ENCODE results near the gene BHLHE23. TPM values are rescaled to one million over a fixed set of nuclear protein-coding genes. Genes with fewer than 3 reads are reported as not detected.

BHLHE23 gene
- total and polyA plus RNA-seq, 5 donors from 2014 or later, result not detected

- H3K36me3 Mint-ChIP-seq, result no peaks in the 10 kb centered on the region
- peaks cover 0 to 11% (median 5%) of the 10 kb centered on the region in 4 donors for H3K4me1 Mint-ChIP-seq
- H3K9me3 Mint-ChIP-seq, result no peaks in the 10 kb centered on the region
- Histone ChIP-seq H3K4me3 (ENCODE audit: low read depth, low read length) (no peak overlapping the region), H3K36me3 (ENCODE audit: control insufficient read depth, insufficient read depth, low read length) (no peaks in the 10 kb centered on the region), H3K9me3 (ENCODE audit: control insufficient read depth in 2 of 2, low read length in 2 of 2) (no peaks in the 10 kb centered on the region), H3K27me3 (ENCODE audit: control insufficient read depth, insufficient read depth, low read length) (no peaks in the 10 kb centered on the region), H3K4me1 (ENCODE audit: control insufficient read depth, insufficient read depth, low read length, poor library complexity, severe bottlenecking) (peaks cover 7% of the 10 kb centered on the region), H3K27ac (ENCODE audit: insufficient read depth, low read length, poor library complexity, severe bottlenecking) (no peak overlapping the region)
- DNase-seq (no peak), ATAC-seq (ENCODE audit: low read depth in 2 of 2) (peak; percentile 20 to 23)
- peaks cover 26% of the 10 kb centered on the region for H3K27me3 Mint-ChIP-seq
- no peak overlapping the region for H3K27ac Mint-ChIP-seq
- peak overlapping the region in 2 of 4 donors; percentile 72 to 85 for H3K4me3 Mint-ChIP-seq
Measured at GRCh38 chr20:63032861-63033793, 26.4 kb upstream of the BHLHE23 start.

GRCh38 chr20:63032026-63032800 lies 25.4 kb upstream of the BHLHE23 start:
- no peak overlapping the region for H3K27ac Mint-ChIP-seq

GRCh38 chr20:63031251-63032014 lies 24.7 kb upstream of the BHLHE23 start:
- Histone ChIP-seq H3K27me3 (ENCODE audit: control insufficient read depth, insufficient read depth, low read length) (peaks cover 3% of the 10 kb centered on the region), H3K27ac (ENCODE audit: insufficient read depth, low read length, poor library complexity, severe bottlenecking) (no peak overlapping the region), H3K9me3 (ENCODE audit: control insufficient read depth in 2 of 2, low read length in 2 of 2) (no peaks in the 10 kb centered on the region), H3K36me3 (ENCODE audit: control insufficient read depth, insufficient read depth, low read length) (no peaks in the 10 kb centered on the region), H3K4me1 (ENCODE audit: control insufficient read depth, insufficient read depth, low read length, poor library complexity, severe bottlenecking) (peaks cover 7% of the 10 kb centered on the region), H3K4me3 (ENCODE audit: low read depth, low read length) (no peak overlapping the region)
- Mint-ChIP-seq H3K9me3 (peaks cover 0 to 2% (median 0%) of the 10 kb centered on the region in 7 donors), H3K4me1 (peaks cover 0 to 14% (median 5%) of the 10 kb centered on the region in 4 donors), H3K27ac (no peak overlapping the region), H3K4me3 (no peak overlapping the region), H3K36me3 (no peaks in the 10 kb centered on the region), H3K27me3 (peaks cover 32% of the 10 kb centered on the region)
- no peak for ATAC-seq (ENCODE audit: low read depth in 2 of 2)
- DNase-seq, result no peak

More at GRCh38 chr20:63032026-63032800, 25.4 kb upstream of the BHLHE23 start:
- peaks cover 7% of the 10 kb centered on the region for H3K4me1 ChIP-seq (ENCODE audit: control insufficient read depth, insufficient read depth, low read length, poor library complexity, severe bottlenecking)
- H3K27me3 ChIP-seq (ENCODE audit: control insufficient read depth, insufficient read depth, low read length), result peaks cover 3% of the 10 kb centered on the region
- no peak for DNase-seq
- H3K9me3 Mint-ChIP-seq, result peaks cover 0 to 2% (median 0%) of the 10 kb centered on the region in 7 donors
- H3K36me3 Mint-ChIP-seq, result no peaks in the 10 kb centered on the region
- no peak for ATAC-seq (ENCODE audit: low read depth in 2 of 2)
- no peaks in the 10 kb centered on the region for H3K36me3 ChIP-seq (ENCODE audit: control insufficient read depth, insufficient read depth, low read length)
- peaks cover 29% of the 10 kb centered on the region for H3K27me3 Mint-ChIP-seq
- H3K9me3 ChIP-seq (ENCODE audit: control insufficient read depth in 2 of 2, low read length in 2 of 2), result no peaks in the 10 kb centered on the region
- H3K4me3 ChIP-seq (ENCODE audit: low read depth, low read length), result no peak overlapping the region
- peaks cover 0 to 14% (median 5%) of the 10 kb centered on the region in 4 donors for H3K4me1 Mint-ChIP-seq
- H3K27ac ChIP-seq (ENCODE audit: insufficient read depth, low read length, poor library complexity, severe bottlenecking), result no peak overlapping the region
- peak overlapping the region in 1 of 4 donors; percentile 85 for H3K4me3 Mint-ChIP-seq

- peak overlapping the region in 2 of 4 donors; percentile 41 to 56 for H3K4me3 Mint-ChIP-seq
- Histone ChIP-seq H3K9me3 (ENCODE audit: control insufficient read depth in 2 of 2, low read length in 2 of 2) (no peaks in the 10 kb centered on the region), H3K4me3 (ENCODE audit: low read depth, low read length) (no peak overlapping the region), H3K36me3 (ENCODE audit: control insufficient read depth, insufficient read depth, low read length) (no peaks in the 10 kb centered on the region), H3K27me3 (ENCODE audit: control insufficient read depth, insufficient read depth, low read length) (peaks cover 3% of the 10 kb centered on the region), H3K4me1 (ENCODE audit: control insufficient read depth, insufficient read depth, low read length, poor library complexity, severe bottlenecking) (peaks cover 7% of the 10 kb centered on the region), H3K27ac (ENCODE audit: insufficient read depth, low read length, poor library complexity, severe bottlenecking) (no peak overlapping the region)
- no peak for DNase-seq
- no peak for ATAC-seq (ENCODE audit: low read depth in 2 of 2)
- no peaks in the 10 kb centered on the region for H3K36me3 Mint-ChIP-seq
- H3K4me1 Mint-ChIP-seq, result peaks cover 0 to 16% (median 5%) of the 10 kb centered on the region in 4 donors
- no peak overlapping the region for H3K27ac Mint-ChIP-seq
- H3K9me3 Mint-ChIP-seq, result peaks cover 0 to 2% (median 0%) of the 10 kb centered on the region in 7 donors
- H3K27me3 Mint-ChIP-seq, result peaks cover 36% of the 10 kb centered on the region
Measured at GRCh38 chr20:63029358-63030121, 22.8 kb upstream of the BHLHE23 start.

- Histone ChIP-seq H3K4me1 (ENCODE audit: control insufficient read depth, insufficient read depth, low read length, poor library complexity, severe bottlenecking) (peaks cover 6% of the 10 kb centered on the region), H3K27me3 (ENCODE audit: control insufficient read depth, insufficient read depth, low read length) (peaks cover 3% of the 10 kb centered on the region), H3K4me3 (ENCODE audit: low read depth, low read length) (no peak overlapping the region), H3K36me3 (ENCODE audit: control insufficient read depth, insufficient read depth, low read length) (no peaks in the 10 kb centered on the region), H3K27ac (ENCODE audit: insufficient read depth, low read length, poor library complexity, severe bottlenecking) (no peak overlapping the region), H3K9me3 (ENCODE audit: control insufficient read depth in 2 of 2, low read length in 2 of 2) (no peaks in the 10 kb centered on the region)
- no peak for DNase-seq
- Mint-ChIP-seq H3K4me1 (peaks cover 0 to 15% (median 5%) of the 10 kb centered on the region in 4 donors), H3K27me3 (peaks cover 32% of the 10 kb centered on the region), H3K27ac (no peak overlapping the region), H3K9me3 (peaks cover 0 to 2% (median 0%) of the 10 kb centered on the region in 7 donors), H3K4me3 (no peak overlapping the region), H3K36me3 (no peaks in the 10 kb centered on the region)
- ATAC-seq (ENCODE audit: low read depth in 2 of 2), result no peak
Measured at GRCh38 chr20:63028461-63028921, 21.7 kb upstream of the BHLHE23 start.

GRCh38 chr20:63027922-63028389 lies 21.2 kb upstream of the BHLHE23 start:
- no peak for ATAC-seq (ENCODE audit: low read depth in 2 of 2)
- peak overlapping the region in 1 of 4 donors; percentile 19 for H3K4me3 Mint-ChIP-seq

More at GRCh38 chr20:63027922-63028389, 21.2 kb upstream of the BHLHE23 start:
- Histone ChIP-seq H3K36me3 (ENCODE audit: control insufficient read depth, insufficient read depth, low read length) (no peaks in the 10 kb centered on the region), H3K4me3 (ENCODE audit: low read depth, low read length) (no peak overlapping the region), H3K27me3 (ENCODE audit: control insufficient read depth, insufficient read depth, low read length) (peaks cover 3% of the 10 kb centered on the region), H3K27ac (ENCODE audit: insufficient read depth, low read length, poor library complexity, severe bottlenecking) (no peak overlapping the region), H3K9me3 (ENCODE audit: control insufficient read depth in 2 of 2, low read length in 2 of 2) (no peaks in the 10 kb centered on the region), H3K4me1 (ENCODE audit: control insufficient read depth, insufficient read depth, low read length, poor library complexity, severe bottlenecking) (peaks cover 1% of the 10 kb centered on the region)
- peaks cover 0 to 2% (median 0%) of the 10 kb centered on the region in 7 donors for H3K9me3 Mint-ChIP-seq
- H3K36me3 Mint-ChIP-seq, result no peaks in the 10 kb centered on the region
- DNase-seq, result peak in 1 of 3 donors; percentile 42
- peaks cover 0 to 10% (median 3%) of the 10 kb centered on the region in 4 donors for H3K4me1 Mint-ChIP-seq
- peaks cover 27% of the 10 kb centered on the region for H3K27me3 Mint-ChIP-seq
- H3K27ac Mint-ChIP-seq, result no peak overlapping the region
